ENCODE data around the gene TSHZ2.

The TSHZ2 gene

GRCh38 chr20:53091789-53092188 lies 119.6 kb downstream of the TSHZ2 start:
- in situ Hi-C loops (cut with HindIII; ENCODE audit: low pct_ligation_motif_present, low pct_unique_long_range_greater_than_20kb, low sequenced_read_pairs), result no loop called here
- DNase-seq, result no peak

GRCh38 chr20:53092772-53093300 lies 120.7 kb downstream of the TSHZ2 start:
- DNase-seq, result no peak
- in situ Hi-C loops (cut with HindIII; ENCODE audit: low pct_ligation_motif_present, low pct_unique_long_range_greater_than_20kb, low sequenced_read_pairs), result no loop called here

- no peak for DNase-seq
- in situ Hi-C loops (cut with HindIII; ENCODE audit: low pct_ligation_motif_present, low pct_unique_long_range_greater_than_20kb, low sequenced_read_pairs), result no loop called here
These were observed 125.2 kb downstream of the TSHZ2 start for GRCh38 chr20:53097371-53097770.

GRCh38 chr20:53097791-53098190 lies 125.6 kb downstream of the TSHZ2 start:
- no peak for DNase-seq
- in situ Hi-C loops (cut with HindIII; ENCODE audit: low pct_ligation_motif_present, low pct_unique_long_range_greater_than_20kb, low sequenced_read_pairs), result no loop called here

- in situ Hi-C loops (cut with HindIII; ENCODE audit: low pct_ligation_motif_present, low pct_unique_long_range_greater_than_20kb, low sequenced_read_pairs), result no loop called here
- DNase-seq, result no peak
These were observed 126.5 kb downstream of the TSHZ2 start for GRCh38 chr20:53098621-53099020.

DNA sequence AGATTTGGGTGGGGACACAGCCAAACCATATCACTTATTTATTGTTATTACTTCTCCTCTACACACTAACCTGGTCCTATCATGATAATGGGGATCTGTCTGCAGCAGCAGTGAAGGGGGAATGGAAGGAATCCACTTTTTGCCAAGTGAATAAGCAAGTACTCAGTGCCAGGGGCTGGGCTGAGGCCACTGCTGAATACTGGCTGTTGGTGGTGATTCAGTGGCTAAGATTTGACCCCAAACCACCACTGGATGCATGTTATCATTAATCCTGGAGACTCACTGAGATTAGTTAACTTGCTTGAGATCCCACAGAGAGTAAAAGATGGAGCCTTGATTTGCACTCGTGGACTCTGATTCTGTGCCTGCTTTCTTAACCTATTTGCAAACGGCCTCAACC lies 127.7 kb downstream of the TSHZ2 start:
- in situ Hi-C loops (cut with HindIII; ENCODE audit: low pct_ligation_motif_present, low pct_unique_long_range_greater_than_20kb, low sequenced_read_pairs), result no loop called here
- no peak for DNase-seq

- DNase-seq, result no peak
- in situ Hi-C loops (cut with HindIII; ENCODE audit: low pct_ligation_motif_present, low pct_unique_long_range_greater_than_20kb, low sequenced_read_pairs), result no loop called here
These were observed 128.3 kb downstream of the TSHZ2 start for GRCh38 chr20:53100476-53100911.

DNA sequence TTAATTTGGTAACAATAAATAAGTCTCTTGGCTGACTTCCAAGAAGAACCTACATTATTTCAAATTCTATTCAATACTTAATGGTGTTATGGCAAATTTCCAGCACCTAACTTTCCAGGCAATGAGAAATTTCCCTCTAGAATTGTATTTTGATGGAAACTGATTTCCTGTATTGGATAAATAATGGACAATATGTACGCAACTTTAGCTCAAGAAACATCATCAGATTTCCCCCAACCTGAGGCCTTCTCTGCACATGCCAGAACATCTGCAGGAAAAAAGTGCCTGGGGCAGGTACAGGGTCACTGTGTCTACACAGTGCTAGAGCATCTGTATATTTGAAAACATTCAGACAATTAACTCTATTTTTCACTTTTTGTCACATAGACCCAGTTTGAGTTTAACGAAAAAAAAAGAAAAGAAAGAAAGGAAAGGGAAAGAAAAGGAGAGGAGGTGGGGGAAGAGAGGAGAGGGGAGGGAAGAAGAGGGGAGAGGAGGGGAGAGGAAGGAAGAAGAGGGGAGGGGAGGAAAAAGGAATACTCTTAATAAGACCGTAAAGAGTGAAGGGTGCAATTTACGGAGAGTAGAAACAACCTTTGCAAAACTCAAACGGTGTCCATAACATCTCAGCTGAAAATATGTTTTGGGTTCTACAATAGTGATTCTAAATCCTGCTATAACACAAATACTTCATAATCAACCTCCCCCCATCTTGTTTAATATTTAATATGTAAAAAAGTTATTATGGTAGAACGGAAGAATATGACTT lies 130.0 kb downstream of the TSHZ2 start:
- no peak for DNase-seq
- in situ Hi-C loops (cut with HindIII; ENCODE audit: low pct_ligation_motif_present, low pct_unique_long_range_greater_than_20kb, low sequenced_read_pairs), result no loop called here

GRCh38 chr20:53103124-53103523 lies 131.0 kb downstream of the TSHZ2 start:
- DNase-seq, result no peak
- in situ Hi-C loops (cut with HindIII; ENCODE audit: low pct_ligation_motif_present, low pct_unique_long_range_greater_than_20kb, low sequenced_read_pairs), result no loop called here

- in situ Hi-C loops (cut with HindIII; ENCODE audit: low pct_ligation_motif_present, low pct_unique_long_range_greater_than_20kb, low sequenced_read_pairs), result no loop called here
- no peak for DNase-seq
These were observed 132.7 kb downstream of the TSHZ2 start for GRCh38 chr20:53104884-53105283.

- in situ Hi-C loops (cut with HindIII; ENCODE audit: low pct_ligation_motif_present, low pct_unique_long_range_greater_than_20kb, low sequenced_read_pairs), result no loop called here
- DNase-seq, result no peak
These were observed 144.6 kb downstream of the TSHZ2 start for GRCh38 chr20:53116733-53117132.

- in situ Hi-C loops (cut with HindIII; ENCODE audit: low pct_ligation_motif_present, low pct_unique_long_range_greater_than_20kb, low sequenced_read_pairs), result no loop called here
- no peak for DNase-seq
These were observed 150.7 kb downstream of the TSHZ2 start for GRCh38 chr20:53122853-53123252.

GRCh38 chr20:53124075-53124551 lies 152.0 kb downstream of the TSHZ2 start:
- in situ Hi-C loops (cut with HindIII; ENCODE audit: low pct_ligation_motif_present, low pct_unique_long_range_greater_than_20kb, low sequenced_read_pairs), result no loop called here
- DNase-seq, result no peak

DNA sequence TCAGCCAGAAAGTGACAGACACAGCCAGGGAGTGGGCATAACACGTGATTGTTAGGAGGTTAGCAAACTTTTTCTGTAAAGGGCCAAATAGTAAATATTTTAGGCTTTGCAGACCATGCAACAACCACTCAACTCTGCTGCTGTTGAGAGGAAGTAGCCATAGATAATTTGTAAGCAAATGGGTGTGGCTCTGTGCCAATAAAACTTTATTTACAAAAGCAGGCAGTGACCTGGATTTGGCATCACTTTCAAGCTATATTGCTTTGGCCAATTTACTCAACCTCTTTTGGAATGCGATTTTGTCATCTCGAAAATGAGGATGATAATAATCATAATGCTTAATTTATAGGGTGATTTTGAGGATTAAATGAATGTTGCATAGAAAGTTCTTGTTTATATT lies 152.6 kb downstream of the TSHZ2 start:
- DNase-seq, result no peak
- in situ Hi-C loops (cut with HindIII; ENCODE audit: low pct_ligation_motif_present, low pct_unique_long_range_greater_than_20kb, low sequenced_read_pairs), result no loop called here

DNA sequence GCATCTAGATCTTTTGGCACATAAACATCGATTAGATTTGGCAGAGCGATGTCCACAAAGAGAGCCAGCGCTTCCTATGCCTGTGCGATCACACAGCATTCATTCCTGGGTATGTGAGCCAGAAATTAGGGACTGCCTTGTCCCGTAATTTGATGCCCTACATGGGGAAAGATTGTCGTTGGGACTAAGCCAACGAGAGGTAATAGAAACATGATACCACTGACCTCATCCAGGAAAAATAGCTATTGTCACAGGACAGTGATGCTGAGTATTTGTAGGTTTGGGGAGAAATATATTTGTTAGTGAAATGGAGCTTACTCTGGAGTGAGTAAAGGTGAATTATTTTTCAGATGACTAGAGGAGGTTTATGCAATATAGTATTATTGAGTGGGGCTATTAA lies 154.0 kb downstream of the TSHZ2 start:
- DNase-seq, result no peak
- in situ Hi-C loops (cut with HindIII; ENCODE audit: low pct_ligation_motif_present, low pct_unique_long_range_greater_than_20kb, low sequenced_read_pairs), result no loop called here

GRCh38 chr20:53127027-53127426 lies 154.9 kb downstream of the TSHZ2 start:
- in situ Hi-C loops (cut with HindIII; ENCODE audit: low pct_ligation_motif_present, low pct_unique_long_range_greater_than_20kb, low sequenced_read_pairs), result no loop called here
- DNase-seq, result no peak

DNA sequence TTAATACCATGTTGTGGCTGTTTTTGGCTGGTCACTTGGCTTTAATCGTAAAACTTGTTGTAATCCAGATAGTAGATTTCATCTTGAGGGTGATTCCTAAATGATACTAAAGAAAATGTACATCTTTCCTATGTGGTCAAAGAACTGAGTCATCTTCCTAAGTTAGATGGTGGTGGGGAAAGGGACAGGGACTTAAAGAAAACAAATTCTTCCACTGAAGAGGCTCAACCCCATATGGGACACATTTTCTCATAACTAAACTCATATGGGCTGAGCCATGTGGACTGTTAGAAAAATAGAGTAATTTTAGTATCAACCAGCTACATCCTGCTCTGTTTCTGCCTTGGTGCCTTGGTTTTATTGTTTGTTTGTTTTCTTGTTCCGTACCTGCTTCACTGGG lies 155.8 kb downstream of the TSHZ2 start:
- no peak for DNase-seq
- in situ Hi-C loops (cut with HindIII; ENCODE audit: low pct_ligation_motif_present, low pct_unique_long_range_greater_than_20kb, low sequenced_read_pairs), result no loop called here

GRCh38 chr20:53129563-53129962 lies 157.4 kb downstream of the TSHZ2 start:
- in situ Hi-C loops (cut with HindIII; ENCODE audit: low pct_ligation_motif_present, low pct_unique_long_range_greater_than_20kb, low sequenced_read_pairs), result no loop called here
- DNase-seq, result no peak

GRCh38 chr20:53130795-53131194 lies 158.6 kb downstream of the TSHZ2 start:
- DNase-seq, result no peak
- in situ Hi-C loops (cut with HindIII; ENCODE audit: low pct_ligation_motif_present, low pct_unique_long_range_greater_than_20kb, low sequenced_read_pairs), result no loop called here

- in situ Hi-C loops (cut with HindIII; ENCODE audit: low pct_ligation_motif_present, low pct_unique_long_range_greater_than_20kb, low sequenced_read_pairs), result no loop called here
- no peak for DNase-seq
These were observed 161.0 kb downstream of the TSHZ2 start for GRCh38 chr20:53133125-53133524.

Data from ACHN (cell line).